ENCODE measurements around the gene TMEM120B.
"Not testable (repeated sequence)": the region's sequence is repeated elsewhere in the genome, so short reads cannot be mapped to it uniquely, and the experiment has no call there.

Gene TMEM120B

DNA sequence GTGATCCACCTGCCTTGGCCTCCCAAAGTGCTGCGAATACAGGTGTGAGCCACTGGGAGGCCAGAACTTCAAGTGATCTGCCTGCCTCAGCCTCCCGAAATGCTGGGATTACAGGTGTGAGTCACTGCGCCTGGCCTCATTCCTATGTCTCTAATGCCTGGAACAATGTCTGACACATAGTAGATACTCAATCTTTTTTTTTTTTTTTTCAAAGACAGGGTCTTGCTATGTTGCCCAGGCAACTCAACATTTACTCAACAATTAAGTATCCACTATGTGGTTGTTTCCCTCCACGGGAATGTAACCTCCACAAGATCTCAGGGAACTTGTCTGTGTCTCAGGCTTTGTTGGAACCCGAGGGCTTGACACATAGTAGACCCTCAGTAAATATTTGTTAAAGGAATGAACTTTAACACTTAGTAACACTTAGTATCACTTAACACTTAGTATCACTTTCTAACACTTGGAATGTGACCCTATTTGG lies 3.0 kb upstream of the TMEM120B start:
- DNase-seq = no peak

DNA sequence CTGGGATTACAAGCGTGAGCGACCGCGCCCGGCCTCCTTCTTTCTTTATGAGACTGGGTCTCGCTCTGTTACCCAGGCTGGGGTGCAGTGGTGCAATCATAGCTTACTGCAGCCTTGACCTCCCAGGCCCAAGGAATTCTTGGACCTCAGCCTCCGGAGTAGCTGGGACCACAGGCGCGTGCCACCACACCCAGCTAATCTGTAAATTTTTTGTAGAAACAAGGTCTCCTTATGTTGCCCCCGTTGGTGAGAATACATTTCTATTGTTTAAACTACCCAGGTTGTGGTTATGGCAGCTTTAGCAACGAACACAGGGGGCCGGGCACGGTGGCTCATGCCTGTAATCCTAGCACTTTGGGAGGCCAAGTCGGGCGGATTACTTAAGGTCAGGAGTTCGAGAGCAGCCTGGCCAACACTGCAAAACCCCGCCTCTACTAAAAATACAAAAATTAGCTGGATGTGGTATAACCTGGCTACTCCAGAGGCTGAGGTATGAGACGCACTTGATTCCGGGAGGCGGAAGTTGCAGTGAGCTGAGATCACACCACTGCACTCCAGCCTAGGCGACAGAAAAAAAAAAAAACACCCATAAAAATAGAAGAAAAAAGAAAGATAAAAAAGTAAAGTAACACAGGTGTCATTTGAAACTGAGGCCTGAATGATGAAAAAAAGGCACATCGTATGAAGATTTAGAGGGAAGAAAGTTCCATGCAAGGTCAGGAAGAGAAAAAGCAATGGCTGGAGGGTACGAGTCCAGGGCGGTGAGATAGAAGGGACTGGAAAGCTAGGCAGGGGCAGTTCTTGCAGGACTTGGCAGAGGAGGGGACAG lies 977 bp upstream of the TMEM120B start:
- DNase-seq = no peak

DNA sequence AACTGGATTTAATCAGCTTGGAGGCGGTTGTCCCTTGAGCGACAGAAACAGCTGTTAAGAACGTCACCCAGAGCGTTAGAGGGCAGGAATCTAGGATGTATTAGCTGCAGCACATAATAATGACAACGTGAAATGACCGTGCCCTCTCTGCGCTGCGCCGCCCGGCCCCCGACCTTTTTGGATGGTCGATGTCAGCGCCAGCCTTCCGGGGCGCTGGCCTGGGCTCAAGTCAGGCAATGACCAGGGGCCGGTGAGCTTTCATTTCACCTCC lies 427 bp upstream of the TMEM120B start:
- DNase-seq = no peak

DNA sequence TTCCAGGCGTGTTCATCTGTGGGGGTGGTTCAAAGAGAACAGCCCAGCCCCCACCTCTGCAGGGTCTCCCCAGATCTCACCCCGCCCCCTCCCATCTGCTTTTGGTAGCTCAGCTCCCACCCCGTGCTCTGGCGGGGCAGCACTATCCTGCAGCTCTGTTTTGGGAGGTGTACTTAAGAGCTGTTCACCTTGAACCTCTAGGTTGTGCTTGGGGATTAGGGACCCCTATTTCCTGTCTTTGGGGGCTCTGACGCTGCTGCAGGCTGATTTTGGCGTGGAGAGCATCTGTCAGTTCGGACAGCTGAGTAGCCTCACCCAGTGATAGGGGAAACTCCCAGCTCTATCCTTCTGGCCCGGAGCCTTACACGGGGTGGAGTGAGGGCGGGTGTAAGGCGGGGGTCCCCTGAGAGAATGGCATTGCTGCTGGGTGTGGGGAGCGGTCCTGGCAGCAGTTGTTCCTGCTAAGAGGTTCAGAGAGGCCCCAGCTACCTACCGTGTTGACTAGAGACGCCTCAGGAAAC lies 765 bp downstream of the TMEM120B start:
- no peak for DNase-seq

DNA sequence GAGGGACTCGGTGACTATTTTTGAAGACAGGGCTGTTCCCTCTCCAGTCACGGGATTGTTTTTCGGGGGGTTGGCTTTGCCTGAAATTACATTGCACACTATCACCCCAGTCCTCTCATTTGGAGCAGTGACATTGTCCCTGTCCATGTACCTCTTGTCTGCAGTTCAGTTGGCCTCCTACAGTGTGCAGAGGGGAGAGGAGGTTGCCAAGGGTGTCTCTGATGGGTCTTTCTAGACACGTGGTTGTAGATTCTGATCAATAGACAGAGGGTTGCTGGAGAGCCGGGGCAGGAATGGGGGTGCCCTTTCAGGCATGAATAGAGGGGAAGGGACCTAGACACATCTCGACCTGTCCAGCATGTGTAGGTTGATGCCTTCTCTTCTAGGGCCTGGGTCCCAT lies 1.2 kb downstream of the TMEM120B start:
- no peak for DNase-seq

DNA sequence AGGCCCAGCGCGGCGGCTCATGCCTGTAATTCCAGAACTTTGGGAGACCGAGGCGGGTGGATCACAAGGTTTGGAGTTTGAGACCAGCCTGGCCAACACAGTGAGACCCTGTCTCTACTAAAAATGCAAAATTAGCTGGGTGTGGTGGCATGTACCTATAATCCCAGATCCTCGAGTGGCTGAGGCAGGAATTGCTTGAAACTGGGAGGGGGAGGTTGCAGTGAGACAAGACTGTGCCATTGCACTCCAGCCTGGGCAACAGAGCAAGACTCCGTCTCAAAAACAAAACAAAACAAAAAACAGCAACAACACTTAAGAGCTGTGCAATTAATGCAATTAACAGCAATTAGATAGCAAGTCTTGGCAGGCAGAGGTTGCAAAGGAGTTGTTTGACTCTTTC lies 2.5 kb downstream of the TMEM120B start:
- not testable (repeated sequence) for DNase-seq

DNA sequence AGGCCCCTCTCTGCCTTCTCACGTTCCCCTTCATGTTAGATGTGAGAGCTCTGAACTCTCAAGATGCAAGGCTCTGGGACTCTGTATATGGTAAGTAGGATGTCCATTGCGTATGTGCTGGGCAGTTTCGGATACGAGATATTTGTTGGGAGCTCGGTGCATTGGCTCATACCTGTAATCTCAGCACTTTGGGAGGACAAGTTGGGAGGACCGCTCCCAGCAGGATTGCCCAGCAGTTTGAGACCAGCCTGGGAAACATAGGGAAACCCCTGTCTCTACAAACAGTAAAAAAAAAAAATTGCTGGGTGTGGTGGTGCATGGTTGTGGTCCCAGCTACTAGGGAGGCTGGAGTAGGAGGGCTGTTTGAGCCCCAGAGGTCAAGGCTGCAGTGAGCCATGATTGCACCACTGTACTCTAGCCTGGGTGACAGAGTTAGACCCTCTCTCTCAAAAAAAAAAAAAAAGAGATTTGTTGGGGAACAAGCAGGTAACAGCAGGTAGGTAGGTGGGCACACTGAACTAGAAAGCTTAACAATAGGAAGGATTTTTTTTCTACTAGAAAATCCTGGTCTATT lies 3.4 kb downstream of the TMEM120B start:
- no peak for DNase-seq

DNA sequence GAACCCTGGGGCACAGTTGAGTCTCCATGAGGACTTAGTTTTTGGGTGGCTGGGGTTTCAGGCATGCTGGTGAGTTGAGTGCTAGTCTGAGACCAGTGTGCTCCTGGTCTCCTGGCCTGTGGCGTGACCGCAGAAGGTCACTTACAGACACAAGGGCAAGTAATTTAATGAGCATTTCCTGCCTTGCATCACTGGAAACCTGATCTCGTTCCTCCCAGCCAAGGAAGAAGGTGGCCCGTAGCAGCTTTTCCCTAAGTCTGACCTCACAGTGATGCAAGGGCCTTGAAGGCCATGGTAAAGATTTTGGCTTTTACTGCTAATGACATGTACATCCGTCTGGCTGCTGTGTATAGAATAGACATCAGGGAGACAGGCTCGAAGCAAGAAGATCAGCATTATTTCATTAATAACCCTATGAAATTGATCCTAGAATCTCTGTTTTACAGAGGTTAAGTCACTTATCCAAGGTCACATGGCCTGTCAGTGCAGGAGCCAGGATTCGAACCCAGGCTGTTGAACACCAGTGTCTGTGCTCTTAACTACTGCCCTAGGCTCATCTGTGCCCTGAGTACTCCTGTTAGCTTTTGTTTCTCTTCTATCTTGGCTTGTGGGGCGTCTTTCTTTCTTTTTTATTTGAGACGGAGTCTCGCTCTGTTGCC lies 4.6 kb downstream of the TMEM120B start:
- no peak for DNase-seq

DNA sequence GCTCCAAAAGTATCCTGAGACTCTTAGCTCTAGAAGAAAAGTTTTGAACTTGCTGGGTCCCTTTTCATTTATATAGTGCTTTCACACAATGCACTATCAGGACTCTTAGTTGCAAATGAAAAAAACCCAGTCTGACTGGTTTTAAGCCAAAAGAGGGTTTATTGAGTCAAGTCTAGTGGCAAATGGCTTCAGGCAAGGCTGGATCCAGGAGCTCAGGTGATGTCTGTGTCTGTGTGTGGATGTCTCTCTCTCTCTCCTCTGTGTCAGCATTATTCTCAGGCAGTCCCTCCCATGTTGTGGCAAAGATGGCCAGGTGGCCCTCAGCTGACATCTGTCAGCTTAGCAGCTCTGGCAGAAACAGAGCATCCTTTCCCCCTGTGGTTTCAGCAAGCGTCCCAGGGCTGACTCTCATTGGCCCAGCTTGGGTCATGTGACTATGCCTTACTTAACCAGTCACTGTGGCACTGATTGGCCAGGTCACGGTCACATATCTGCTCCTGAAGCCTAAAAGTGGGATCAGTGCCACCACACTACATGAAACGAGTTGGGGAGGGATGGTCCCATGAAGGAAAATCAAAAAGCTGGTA lies 6.2 kb downstream of the TMEM120B start:
- no peak for DNase-seq

DNA sequence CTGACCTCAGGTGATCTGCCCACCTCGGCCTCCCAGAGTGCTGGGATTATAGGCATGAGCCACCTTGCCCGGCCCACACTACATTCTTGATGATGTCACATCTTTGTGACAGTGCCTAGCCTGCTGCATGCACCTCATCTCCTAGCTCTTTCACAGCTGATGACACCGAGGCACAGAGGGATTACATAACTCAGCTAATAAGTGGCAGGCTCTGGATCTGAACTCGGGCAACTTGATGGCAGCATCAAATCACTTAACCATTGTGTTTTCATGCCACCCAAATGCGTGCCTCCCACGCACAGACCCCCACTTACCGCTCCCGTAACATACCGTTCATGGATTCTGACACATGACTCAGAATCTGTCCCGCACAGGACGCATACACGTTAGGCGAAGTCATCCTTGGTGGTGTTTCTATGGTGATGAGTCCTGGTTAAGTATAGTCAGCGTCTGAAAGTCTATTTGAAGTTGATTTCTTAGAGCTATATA lies 7.4 kb downstream of the TMEM120B start:
- no peak for DNase-seq

DNA sequence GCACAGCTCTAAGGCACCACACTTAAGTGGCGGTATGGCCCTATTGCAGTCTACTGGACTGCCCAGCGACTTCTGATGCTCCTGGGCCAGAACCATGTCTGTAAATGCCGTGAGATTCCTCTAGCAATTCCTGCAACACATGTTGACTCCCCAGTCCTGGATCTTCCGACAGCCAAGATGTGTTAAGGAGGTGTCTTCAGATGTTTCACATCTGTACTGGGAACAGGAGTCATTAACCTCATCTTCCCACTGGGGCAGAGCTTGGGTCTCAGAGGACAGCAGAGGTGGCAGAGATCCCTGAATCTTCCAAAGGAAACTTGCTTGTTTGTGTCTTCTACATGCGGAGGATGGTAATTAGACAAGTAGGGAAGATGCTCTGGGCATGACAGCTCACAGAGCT lies 8.2 kb downstream of the TMEM120B start:
- DNase-seq = no peak

DNA sequence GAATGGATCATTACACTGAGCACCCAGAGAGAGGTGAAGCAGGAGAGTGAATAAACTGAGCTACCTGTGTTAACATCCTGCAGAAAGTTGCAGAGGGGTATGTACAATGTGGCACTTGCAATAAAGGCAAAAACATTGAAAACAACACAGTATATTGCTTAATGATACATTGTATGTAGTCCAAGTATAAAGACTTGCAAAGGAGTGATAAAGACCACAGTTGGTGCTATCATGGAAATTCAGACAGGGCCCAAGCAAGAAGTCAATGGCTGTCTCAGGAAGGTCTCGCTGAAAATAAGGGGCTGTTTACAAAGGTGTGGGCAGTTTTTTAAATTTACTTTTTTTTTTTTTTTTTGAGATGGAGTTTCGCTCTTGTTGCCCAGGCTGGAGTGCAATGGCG lies 10.0 kb downstream of the TMEM120B start:
- no peak for DNase-seq

DNA sequence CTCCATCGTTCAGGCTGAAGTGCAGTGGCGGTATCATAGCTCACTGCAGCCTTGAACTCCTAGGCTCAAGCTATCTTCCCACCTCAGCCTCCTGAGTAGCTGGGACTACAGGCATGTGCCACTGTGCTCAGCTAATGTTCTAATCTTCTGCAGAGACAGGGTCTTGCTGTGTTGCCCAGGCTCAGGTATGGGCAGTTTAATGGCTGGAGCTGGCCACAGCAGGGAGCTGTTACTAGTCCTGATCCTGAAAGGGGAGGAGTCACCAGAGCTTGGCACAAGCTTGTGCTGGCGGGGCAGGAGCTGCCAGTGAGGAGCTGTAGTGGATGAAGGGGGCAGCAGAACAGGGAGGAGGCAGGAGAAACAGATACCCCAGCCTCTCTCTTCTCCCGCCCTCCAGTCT lies 10.6 kb downstream of the TMEM120B start:
- DNase-seq = no peak

DNA sequence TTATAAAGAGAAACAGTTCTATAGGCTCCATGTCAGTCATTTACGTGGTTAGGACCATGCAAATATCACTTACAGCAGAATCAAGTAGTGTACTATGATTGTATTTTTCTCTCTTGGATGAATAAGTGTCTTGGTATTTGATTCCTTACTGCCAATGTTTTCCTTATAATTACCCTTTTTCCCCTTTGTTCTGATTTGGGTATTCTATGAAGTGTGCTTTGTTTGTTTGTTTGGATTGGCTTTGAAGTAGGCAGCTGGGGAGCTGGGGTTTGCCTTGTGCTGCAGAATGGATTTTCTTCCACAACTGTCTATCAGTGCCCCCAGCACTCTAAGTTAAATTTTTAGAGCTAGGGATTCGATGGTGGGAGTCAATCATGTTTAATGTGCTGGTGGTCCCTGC lies 12.4 kb downstream of the TMEM120B start:
- no peak for DNase-seq

DNA sequence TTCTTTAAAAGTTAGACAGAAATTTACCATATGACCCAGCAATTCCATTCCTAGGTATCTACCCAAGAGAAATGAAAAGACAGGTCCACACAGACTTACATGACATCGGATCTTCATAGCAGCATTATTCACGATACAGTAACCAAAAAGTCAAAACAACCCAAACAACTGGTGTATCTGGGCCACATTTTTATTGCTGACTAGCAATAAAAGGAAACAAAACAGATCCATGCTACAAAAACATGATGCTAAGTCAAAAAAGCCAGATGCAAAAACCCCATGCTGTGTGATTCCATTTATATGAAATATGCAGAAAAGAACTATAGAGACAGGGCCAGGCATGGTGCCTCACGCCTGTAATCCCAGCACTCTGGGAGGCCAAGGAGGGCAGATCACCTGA lies 12.9 kb downstream of the TMEM120B start:
- DNase-seq = no peak

DNA sequence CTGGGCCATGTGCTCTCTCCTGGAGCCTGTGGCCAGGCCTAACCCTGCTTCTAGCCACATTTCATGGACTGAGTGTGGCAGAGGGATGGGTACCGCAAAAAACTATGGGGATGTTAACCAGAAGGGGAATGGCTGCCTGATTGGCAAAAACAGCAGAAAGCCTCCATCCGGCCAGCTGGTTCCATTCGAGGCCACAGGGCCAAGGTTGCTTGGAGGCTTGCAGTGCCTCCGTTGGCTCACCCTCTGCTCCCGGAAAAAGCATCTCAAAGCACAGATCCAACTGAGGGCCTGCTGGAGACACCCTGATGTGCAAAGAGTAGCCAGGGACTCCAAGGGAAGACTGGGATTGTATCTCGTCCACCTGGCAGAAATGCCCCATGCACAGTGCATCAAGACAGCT lies 16.5 kb downstream of the TMEM120B start:
- no peak for DNase-seq

DNA sequence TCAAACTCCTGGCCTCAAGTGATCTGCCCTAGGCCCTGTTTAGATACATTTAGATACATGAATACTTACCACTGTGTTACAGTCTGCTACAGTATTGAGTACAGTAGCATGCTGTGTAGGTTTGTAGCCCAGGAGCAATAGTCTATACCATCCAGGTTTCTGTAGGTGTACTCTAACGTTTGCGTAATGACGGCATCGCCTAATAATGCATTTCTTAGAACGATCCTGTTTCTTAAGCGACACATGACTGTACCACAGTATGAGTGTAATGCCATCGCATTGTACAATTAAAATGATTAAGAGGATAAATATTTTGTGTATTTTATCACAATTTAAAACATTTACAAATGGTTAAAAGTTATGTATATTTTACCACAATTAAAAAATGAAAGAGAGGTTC lies 18.9 kb downstream of the TMEM120B start:
- no peak for DNase-seq

DNA sequence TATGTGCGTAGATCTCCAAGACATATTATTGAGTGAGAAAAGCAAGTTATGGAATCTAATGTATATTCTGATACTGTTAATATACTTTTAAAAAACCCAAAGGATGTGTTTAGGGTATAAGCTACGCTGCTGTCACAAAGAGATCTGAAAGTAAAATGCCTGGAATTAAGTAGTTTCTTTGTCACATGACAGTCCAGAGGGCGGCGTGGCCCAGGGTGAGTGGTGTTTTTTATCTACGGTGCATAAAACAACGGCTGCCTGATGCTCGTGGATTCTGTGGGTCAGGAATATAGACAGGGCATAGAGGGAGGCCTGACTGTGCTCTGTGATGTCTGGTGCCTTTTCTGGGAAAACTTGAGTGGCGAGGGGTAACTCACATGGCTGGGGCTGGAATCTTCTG lies 21.3 kb downstream of the TMEM120B start:
- DNase-seq = no peak

DNA sequence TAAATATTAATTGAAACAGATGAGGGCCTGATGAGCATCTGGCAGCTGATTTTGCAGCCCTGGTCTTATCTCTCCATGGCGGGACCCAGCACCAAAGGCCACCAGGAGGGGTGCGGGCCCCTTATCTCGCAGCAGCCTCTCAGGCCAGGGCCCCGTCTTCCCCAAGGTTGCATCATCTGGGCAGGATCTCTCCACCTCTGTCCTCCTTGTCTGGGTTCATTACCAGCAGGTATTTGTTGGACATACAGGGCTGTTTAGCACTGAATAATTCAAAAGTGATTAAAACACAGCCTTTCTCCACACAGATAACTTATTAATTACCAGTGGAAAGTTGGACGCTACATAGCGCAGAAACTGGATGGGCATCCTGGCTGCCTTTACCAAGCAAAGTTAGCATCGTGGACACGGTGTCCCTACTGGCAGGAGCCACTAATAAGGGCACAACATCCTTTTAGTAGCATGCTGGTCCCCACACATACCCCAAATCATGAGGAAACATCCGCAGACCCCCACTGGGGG lies 25.8 kb downstream of the TMEM120B start:
- DNase-seq = no peak

DNA sequence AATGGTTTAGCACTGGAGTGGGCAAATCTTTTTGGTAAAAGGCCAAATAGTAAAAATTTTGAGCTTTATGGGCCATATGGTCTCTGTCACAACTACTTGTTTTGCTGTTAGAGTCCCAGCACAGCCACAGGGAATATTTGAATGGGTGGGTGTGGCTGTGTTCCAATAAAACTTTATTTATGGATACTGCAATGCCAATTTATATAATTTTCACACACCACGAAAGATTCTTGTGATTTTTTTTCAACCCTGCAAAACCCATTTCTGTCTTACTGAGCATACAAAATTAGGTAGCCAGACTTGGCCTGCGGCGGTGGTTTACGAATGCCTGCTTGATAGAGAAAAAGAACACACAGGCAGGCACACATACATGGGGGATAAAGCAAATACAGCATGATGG lies 28.3 kb downstream of the TMEM120B start:
- no peak for DNase-seq

DNA sequence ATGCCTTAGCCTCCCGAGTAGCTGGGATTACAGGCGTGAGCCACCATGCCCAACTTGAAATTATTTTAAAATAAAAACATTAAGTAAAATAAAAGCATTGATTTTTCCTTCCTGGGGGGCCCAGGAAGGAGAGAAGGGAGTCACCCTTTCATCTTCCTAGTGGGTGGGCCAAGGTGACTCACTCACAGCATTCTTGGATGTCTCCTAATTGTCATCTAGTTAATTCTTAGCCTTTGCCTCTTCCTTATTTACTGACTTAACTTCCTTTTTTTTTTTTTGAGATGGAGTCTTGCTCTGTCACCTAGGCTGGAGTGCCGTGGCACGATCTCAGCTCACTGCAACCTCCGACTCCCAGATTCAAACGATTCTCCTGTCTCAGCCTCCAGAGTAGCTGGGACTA lies 29.2 kb downstream of the TMEM120B start:
- no peak for DNase-seq

DNA sequence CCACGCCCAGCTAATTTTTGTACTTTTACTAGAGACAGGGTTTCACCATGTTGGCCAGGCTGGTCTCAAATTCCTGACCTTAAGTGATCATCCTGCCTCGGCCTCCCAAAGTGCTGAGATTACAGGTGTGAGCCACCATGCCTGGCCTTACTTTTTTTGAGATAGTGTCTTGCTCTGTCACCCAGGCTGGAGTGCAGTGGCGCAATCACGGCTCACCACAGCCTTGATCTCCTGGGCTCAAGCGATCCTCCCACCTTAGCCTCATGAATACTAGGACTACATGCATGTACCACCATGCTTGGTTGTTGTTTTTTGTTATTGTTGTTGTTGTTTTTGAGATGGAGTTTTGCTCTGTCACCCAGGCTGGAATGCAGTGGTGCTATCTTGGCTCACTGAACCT lies 33.0 kb downstream of the TMEM120B start:
- DNase-seq = not testable (repeated sequence)

DNA sequence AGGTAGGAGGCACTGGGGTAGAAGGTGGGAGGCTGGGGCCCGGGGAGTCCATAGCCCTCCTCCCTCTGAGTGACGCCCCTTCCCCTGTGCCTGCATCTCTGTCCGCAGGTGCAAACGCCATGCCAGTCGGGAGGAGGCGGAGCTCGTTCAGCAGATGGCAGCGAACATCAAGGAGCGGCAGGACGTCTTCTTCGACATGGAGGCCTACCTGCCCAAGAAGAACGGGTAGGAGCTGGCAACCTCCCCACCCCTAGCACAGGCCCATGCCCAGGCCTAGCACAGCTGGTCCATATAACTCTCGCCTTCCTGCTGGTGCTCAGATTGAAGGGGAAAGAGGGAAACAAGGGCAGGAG lies 35.6 kb downstream of the TMEM120B start:
- no peak for DNase-seq

All from activated CD4-positive, alpha-beta T cell treated with anti-CD3 and anti-CD28 coated beads, Interleukin-2, amount 50 U/mL, for 1 hour (primary cell).